Osteoblast (primary cell): ENCODE data around the gene MPIG6B. TPM values are rescaled to one million over a fixed set of nuclear protein-coding genes. Genes with fewer than 3 reads are reported as not detected.

ENCODE experiments used
- DNase-seq: peaks from one replicate; pipeline ENCODE4 v3.0.0; 2011; ENCODE audit warnings: low spot score, mixed read lengths; ENCODE audit not compliant: insufficient read length; ENCODE audit errors: missing footprints
- H2AFZ ChIP-seq: 2 replicates; pipeline ENCODE4 v1.6.0; 2011; ENCODE audit warnings: mild to moderate bottlenecking, low read length
- H3K27ac ChIP-seq: 2 replicates; pipeline ENCODE4 v1.5.1; 2011; ENCODE audit warnings: mild to moderate bottlenecking, low read depth, low read length, moderate library complexity
- H3K27me3 ChIP-seq: 2 replicates; pipeline ENCODE4 v1.6.0; 2012; ENCODE audit warnings: mild to moderate bottlenecking, control low read depth, inconsistent platforms, low read length, moderate library complexity; ENCODE audit not compliant: insufficient read depth
- H3K36me3 ChIP-seq: 2 replicates; pipeline ENCODE4 v1.5.1; 2011; ENCODE audit warnings: mild to moderate bottlenecking, low read length, control low read depth, moderate library complexity; ENCODE audit not compliant: insufficient read depth
- H3K4me1 ChIP-seq: 2 replicates; pipeline ENCODE4 v1.5.1; 2011; ENCODE audit warnings: mild to moderate bottlenecking, low read length, control low read depth, moderate library complexity; ENCODE audit not compliant: insufficient read depth
- H3K4me2 ChIP-seq: 2 replicates; pipeline ENCODE4 v1.6.0; 2011; ENCODE audit warnings: mild to moderate bottlenecking, low read length; ENCODE audit not compliant: insufficient read depth
- H3K4me3 ChIP-seq: fragments of 200-600 bp; sonication (generic); 3 replicates; pipeline ENCODE4 v1.5.1; 2012; ENCODE audit warnings: mild to moderate bottlenecking, low read length, inconsistent platforms; ENCODE audit not compliant: insufficient read depth
- H3K79me2 ChIP-seq: 2 replicates; pipeline ENCODE4 v1.6.0; 2012; ENCODE audit warnings: mild to moderate bottlenecking, low read length, control low read depth, inconsistent platforms; ENCODE audit not compliant: insufficient read depth
- H3K9me3 ChIP-seq: 2 replicates; pipeline ENCODE4 v1.5.1; 2011; ENCODE audit warnings: low read depth, low read length, control low read depth
- H4K20me1 ChIP-seq: 2 replicates; pipeline ENCODE4 v1.6.0; 2012; ENCODE audit warnings: mild to moderate bottlenecking, low read length, control low read depth; ENCODE audit not compliant: insufficient read depth
- total RNA-seq: library from RNA; depleted of rRNA; stranded (reverse); fragments of >200 nt; gene quantifications from 2 replicates; pipeline ENCODE4 v1.2.3, GENCODE V29; 2012
- TF ChIP-seq, protein P1 (sequence below): IDR thresholded peaks from 2 replicates; pipeline ENCODE4 v1.5.1; 2011; ENCODE audit warnings: mild to moderate bottlenecking, low read depth, low read length, moderate library complexity; ENCODE audit errors: extremely low read depth

Gene MPIG6B
- total RNA-seq, 1 donor = not detected

DNA sequence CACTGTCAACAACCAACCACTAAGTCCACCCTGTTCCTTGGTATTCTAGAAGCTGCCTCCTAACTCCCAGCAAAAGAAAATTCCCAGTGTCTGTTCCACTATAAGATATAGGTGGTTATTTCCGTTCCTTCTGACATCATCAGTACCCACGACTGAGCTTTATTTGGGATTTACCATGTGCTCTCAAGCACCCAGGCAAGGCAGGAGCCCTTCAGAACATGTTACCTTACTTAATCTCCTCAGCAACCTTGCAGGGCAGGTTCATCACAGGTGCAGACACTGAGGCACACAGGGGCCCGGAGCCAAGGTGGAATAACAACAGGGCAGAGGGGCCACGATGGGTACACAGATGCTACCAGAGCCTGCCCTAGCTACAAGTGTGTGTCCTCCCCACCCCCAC is 30.8 kb upstream of the MPIG6B start:
- H3K27ac ChIP-seq = no peak overlapping the region

DNA sequence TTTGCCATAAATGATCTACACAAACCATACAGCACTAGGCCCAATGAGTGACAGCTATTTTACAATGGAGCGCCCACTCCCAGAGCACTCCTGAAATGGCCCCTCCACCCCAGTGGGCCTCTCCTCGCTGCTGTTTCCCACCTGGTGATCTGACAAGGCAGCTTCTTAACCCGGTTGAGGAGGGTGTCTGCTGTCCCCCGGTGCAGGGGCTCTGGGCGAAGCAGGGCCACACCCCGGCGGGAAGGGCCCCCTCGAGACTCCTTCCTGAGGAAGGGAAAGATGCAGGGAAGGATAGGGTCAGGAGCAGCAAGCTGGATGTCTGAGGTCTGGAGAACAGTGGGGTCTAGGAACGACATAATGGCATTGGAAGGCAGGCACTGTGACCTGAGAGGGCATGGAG is 30.3 kb upstream of the MPIG6B start:
- DNase-seq = no peak
- Histone ChIP-seq H4K20me1 (peaks cover 9% of the 10 kb centered on the region), H3K9me3 (no peaks in the 10 kb centered on the region), H3K27me3 (no peaks in the 10 kb centered on the region), H3K4me1 (no peaks in the 10 kb centered on the region), H3K27ac (no peak overlapping the region), H3K4me2 (no peak overlapping the region), H3K36me3 (peaks cover 68% of the 10 kb centered on the region), H3K79me2 (no peaks in the 10 kb centered on the region), H3K4me3 (no peak overlapping the region), H2AFZ (no peak overlapping the region)
- TF ChIP-seq, protein P1, sequence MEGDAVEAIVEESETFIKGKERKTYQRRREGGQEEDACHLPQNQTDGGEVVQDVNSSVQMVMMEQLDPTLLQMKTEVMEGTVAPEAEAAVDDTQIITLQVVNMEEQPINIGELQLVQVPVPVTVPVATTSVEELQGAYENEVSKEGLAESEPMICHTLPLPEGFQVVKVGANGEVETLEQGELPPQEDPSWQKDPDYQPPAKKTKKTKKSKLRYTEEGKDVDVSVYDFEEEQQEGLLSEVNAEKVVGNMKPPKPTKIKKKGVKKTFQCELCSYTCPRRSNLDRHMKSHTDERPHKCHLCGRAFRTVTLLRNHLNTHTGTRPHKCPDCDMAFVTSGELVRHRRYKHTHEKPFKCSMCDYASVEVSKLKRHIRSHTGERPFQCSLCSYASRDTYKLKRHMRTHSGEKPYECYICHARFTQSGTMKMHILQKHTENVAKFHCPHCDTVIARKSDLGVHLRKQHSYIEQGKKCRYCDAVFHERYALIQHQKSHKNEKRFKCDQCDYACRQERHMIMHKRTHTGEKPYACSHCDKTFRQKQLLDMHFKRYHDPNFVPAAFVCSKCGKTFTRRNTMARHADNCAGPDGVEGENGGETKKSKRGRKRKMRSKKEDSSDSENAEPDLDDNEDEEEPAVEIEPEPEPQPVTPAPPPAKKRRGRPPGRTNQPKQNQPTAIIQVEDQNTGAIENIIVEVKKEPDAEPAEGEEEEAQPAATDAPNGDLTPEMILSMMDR = no peak

More for the DNA sequence above, 30.8 kb upstream of the MPIG6B start:
- no peaks in the 10 kb centered on the region for H3K4me1 ChIP-seq
- H3K36me3 ChIP-seq = peaks cover 73% of the 10 kb centered on the region
- H3K9me3 ChIP-seq = no peaks in the 10 kb centered on the region
- no peak overlapping the region for H3K4me2 ChIP-seq
- no peak for DNase-seq
- TF ChIP-seq, protein P1 = no peak
- H3K79me2 ChIP-seq = no peaks in the 10 kb centered on the region
- H2AFZ ChIP-seq = no peak overlapping the region
- no peak overlapping the region for H3K4me3 ChIP-seq
- H4K20me1 ChIP-seq = peaks cover 6% of the 10 kb centered on the region
- H3K27me3 ChIP-seq = no peaks in the 10 kb centered on the region

DNA sequence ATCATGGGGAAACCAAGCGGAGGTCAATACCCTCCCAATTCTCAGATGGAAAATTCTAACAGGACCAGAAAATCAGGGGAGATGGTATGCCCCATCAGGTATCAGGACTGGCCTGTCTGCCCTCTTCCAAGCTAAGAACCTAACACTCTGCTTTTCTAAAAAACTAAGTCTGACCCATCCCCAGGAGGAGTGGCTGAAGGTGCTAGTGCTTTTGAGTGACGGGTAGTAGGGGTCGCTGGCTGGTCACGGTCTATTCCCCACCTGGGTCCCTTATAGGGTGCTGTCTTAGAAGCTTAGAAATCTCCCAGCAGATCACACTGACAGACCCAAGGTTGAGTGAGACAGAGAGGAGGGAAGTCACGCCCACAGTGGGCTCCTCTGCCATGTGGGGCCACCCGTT is 29.6 kb upstream of the MPIG6B start:
- no peak for DNase-seq
- Histone ChIP-seq H3K4me1 (no peaks in the 10 kb centered on the region), H3K9me3 (no peaks in the 10 kb centered on the region), H3K27ac (no peak overlapping the region), H4K20me1 (peaks cover 9% of the 10 kb centered on the region), H3K79me2 (no peaks in the 10 kb centered on the region), H3K4me2 (no peak overlapping the region), H3K27me3 (no peaks in the 10 kb centered on the region), H2AFZ (no peak overlapping the region), H3K36me3 (peaks cover 62% of the 10 kb centered on the region), H3K4me3 (no peak overlapping the region)
- TF ChIP-seq, protein P1 = no peak

DNA sequence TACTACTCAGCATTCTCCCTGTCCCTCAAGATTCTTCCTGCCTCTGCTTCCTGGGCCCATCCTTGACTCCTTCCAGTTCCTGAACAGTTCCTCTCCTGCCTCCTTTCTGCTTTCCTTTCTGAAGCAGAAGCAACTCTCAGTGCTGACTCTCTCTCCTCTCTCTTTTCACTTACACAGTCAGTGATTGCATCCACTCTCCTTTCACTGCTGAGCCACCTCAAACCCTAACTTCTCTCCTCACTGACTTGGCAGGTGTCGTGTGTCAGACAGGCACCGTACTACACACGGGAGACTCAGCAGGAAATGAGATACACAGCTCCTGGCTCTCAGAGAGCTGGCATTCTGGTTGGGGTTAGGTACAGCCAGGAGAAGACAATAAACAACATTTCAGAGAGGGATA is 25.6 kb upstream of the MPIG6B start:
- H3K79me2 ChIP-seq = peaks cover 36% of the 10 kb centered on the region
- H3K36me3 ChIP-seq = peaks cover 38% of the 10 kb centered on the region
- peaks cover 10% of the 10 kb centered on the region for H3K4me1 ChIP-seq
- H3K9me3 ChIP-seq = no peaks in the 10 kb centered on the region
- H3K27ac ChIP-seq = peak overlapping the region; percentile 51
- H3K27me3 ChIP-seq = no peaks in the 10 kb centered on the region
- peaks cover 13% of the 10 kb centered on the region for H4K20me1 ChIP-seq
- DNase-seq = peak; percentile 83
- no peak overlapping the region for H3K4me2 ChIP-seq
- H3K4me3 ChIP-seq = no peak overlapping the region
- TF ChIP-seq, protein P1 = no peak
- no peak overlapping the region for H2AFZ ChIP-seq
